Right renal cortex interstitium (tissue), 3 donors: ENCODE measurements around the gene FAM193A. TPM values are rescaled to one million over a fixed set of nuclear protein-coding genes. Genes with fewer than 3 reads are reported as not detected.
"Not testable (repeated sequence)": the region's sequence is repeated elsewhere in the genome, so short reads cannot be mapped to it uniquely, and the experiment has no call there.

Source experiments
- DNase-seq, 3 donors: peaks; one replicate each; pipeline ENCODE4 v3.0.0-alpha.2; 2013; ENCODE audit warnings: low read depth in 3 of 3, low spot score in 2 of 3
- polyA plus RNA-seq, 3 donors: library from polyadenylated mRNA; unstranded; fragments of 120-200 nt; gene quantifications; one replicate each; pipeline ENCODE4 v1.2.1, GENCODE V29; 2013; ENCODE audit not compliant: insufficient read length in 3 of 3

Gene FAM193A
- polyA plus RNA-seq, 3 donors: 23.3 to 25.7 (median 23.7) TPM

DNA sequence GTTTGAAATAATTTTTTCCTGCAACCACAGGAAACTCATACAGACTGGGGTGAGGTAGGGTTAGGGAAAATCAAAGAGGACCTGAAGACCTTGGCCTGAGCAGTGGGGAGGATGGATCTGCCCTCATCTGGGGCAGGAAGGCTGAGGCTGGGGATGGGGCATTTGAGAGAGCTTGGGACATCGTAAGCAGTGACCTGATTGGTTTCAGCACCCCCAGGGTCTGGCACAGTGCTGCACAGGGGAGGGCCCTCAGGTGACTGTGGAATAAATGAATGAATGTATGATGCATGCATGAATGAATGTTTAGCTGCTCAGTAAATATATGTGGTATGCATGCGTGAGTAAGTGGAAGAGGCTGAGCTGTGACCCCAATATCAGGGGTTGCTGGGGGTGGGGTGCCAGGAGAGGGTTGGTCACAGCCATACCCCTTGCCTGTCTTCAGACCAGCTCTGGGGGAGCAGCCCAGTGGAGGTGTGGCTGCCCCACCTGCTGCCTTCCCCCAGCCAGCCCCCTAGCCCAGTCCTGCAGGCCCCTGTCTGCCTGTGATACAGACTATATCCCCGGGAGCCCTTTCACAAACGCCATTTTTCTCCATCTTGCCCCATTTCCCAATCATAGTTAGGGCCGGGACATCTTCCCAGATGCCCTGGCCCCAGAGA is 230.7 kb downstream of the FAM193A start:
- no peak for DNase-seq

DNA sequence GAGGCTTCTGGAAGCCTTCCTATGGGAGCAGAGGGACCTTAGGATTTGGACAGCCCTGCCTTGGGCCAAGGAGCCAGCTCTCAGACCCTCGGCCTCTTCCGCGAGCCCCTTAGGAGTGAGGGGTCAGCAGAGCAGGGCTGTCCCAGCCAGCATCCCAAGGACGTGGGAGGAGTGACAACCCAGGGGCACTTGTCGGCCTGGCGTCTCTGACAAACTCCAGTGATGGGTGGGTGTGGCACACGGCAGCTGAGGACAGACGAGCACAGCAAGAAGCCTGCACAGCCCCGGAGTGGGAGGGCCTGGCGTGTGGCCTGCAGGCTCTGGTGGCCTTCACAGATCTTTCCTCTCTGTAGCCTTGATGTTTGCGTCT is 231.2 kb downstream of the FAM193A start:
- DNase-seq: no peak

DNA sequence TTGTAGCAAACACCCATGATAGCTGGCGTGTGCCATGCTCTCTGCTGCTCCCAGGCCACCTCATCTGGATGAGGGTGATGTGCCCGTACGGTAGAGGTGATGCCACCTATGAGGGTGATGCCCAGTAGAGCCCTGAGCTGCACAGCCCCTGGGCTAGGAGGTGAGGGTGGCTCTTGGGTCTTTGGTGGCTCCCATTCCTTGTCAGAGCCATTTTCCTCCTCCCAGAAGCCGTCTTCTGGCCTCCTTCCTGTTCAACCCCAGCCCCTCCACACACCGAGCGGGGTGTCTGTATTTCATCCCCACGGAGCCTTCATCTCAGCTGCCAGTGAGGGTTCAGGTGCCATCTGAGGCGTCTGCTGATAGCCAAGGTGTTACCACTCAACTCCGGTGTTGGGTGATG is 231.7 kb downstream of the FAM193A start:
- no peak for DNase-seq

DNA sequence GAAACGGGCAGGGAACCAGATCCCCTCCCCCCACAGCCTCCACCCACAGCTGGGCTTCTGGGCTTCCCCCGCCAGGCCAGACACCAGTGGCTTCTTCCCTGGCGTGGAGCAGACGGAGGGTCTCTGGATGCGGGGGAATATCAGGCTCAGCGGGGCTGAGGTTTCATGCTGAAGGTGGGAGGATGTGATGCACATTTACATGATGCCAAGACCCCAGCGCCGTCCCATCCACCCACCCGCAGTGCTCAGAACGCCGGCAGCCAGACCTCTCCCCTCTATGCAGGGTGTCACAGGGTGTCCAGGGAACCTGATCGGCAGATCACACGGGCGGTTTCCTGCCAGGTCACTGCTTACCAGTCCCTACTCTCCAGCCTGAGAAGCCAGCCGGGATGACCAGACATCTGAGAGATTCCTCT is 232.5 kb downstream of the FAM193A start:
- no peak for DNase-seq

DNA sequence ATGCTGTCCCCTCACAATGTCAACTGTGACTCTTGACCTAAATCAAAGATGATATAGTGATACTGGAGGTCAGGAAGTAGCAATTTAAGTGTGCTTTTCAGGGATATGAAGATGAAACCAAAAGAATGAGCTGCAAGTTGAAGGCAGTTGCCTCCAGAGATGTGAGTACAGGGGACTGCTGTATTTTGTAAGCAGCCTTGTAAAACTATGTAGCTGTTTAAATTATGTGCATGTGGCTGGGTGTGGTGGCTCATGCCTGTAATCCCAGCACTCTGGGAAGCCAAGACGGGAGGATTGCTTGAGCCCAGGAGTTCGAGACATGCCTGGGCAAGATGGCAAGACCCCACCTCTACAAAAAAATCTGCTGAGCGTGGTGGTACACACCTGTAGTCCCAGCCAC is 234.8 kb downstream of the FAM193A start:
- DNase-seq: no peak

DNA sequence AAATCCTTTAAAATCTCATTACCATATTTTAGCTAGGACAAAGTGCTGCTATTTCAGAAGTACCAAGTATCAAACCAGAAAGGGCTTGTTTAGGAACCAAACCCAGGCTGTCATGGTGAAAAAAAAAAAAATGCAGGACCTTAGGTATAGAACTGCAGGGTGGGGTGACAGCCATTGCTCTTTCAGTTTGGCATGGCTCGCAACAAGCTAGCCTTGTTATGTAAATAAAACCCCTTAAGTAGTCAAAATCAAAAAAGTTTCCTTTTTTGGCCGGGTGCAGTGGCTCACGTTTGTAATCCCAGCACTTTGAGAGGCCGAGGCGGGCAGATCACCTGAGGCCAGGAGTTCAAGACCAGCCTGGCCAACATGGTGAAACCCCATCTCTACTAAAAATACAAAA is 244.2 kb downstream of the FAM193A start:
- not testable (repeated sequence) for DNase-seq

DNA sequence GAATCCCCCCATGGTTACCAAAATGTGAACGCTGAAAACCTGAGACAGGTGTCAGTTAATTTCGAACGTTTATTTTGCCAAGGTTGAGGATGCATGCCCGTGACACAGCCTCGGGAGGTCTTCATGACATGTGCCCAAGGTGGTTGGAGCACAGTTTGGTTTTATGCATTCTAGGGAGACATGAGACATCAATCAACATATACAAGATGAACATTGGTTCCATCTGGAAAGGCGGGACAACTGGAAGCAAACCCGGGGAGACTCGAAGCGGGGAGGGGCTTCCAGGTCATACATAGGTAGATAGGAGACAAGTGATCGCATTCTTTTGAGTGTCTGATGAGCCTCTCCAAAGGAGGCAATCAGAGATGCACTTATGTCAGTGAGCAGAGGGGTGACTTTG is 245.5 kb downstream of the FAM193A start:
- DNase-seq: no peak

Other genes with a start within 250 kb of the FAM193A start
- gene ZFYVE28, start 118.0 kb upstream of the FAM193A start, polyA plus RNA-seq: 1 to 10 TPM; 1.7 to 1.8 (median 1.8) TPM
- gene CFAP99, start 117.7 kb upstream of the FAM193A start, polyA plus RNA-seq: under 1 TPM; 0.55 to 0.69 (median 0.57) TPM
- 10 to 100 TPM; 61.3 to 68.2 (median 67.4) TPM for gene RNF4, start 67.5 kb upstream of the FAM193A start, polyA plus RNA-seq
- gene TNIP2, start 219.7 kb downstream of the FAM193A start, polyA plus RNA-seq: 10 to 100 TPM; 17.2 to 18.4 (median 17.8) TPM